Measurements from ENCODE around the gene FGF18. TPM values are rescaled to one million over a fixed set of nuclear protein-coding genes. Genes with fewer than 3 reads are reported as not detected.

FGF18 gene
- total and polyA plus RNA-seq, 2 donors (not counting 3 experiments of a cell fraction or from before 2014, with no cell fraction given): 0.04 to 0.27 TPM

DNA sequence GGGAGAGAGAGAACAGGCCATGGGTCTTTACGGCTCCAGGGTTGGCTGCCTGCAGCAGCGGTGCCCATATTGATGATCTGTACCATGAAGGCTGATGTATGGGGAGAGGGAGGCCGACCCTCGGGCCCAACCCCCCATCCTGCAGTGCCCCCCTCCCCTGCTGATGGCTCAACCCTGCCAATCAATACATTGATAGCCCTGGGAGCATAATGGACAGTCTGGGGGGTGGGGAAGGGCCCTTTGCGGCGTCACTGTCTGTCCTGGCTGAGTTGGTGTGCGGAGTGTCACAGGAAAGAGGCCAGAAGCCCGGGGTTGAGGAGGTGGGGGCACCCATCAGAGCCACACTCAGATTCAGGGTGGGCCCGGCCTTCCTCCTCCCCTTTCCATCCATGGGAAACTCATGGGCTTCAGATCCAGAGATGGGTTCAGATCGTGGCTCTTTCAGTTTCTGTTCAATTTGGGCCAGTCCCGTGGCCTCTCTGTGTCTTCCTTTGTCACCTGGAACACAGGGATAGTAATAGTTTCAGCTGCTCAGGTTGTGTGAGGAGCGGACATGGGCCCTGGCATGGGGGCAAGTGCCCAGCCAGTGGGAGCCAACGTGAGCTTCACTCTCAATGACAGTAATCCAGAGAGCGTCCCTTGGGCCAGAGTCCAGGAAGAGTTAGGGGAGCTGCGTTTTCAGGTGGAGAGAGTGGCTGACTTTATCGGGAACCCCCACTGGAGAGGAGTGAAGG, 9.5 kb downstream of the FGF18 start:
- no peak for FAIRE-seq
- Histone ChIP-seq H3K27ac (ENCODE audit: insufficient read depth, low read depth, low read length) (no peak overlapping the region), H3K36me3 (ENCODE audit: control insufficient read depth in 2 of 2, extremely low read depth in 1 of 2, insufficient read depth in 2 of 2, low read length in 2 of 2) (no peaks in the 10 kb centered on the region), H3K9me1 (replicated peaks; ENCODE audit: control insufficient read depth, extremely low read depth, insufficient read depth, low read length) (no peaks in the 10 kb centered on the region), H4K20me1 (replicated peaks; ENCODE audit: control insufficient read depth, extremely low read depth, insufficient read depth, low read length) (no peaks in the 10 kb centered on the region), H3K4me3 (replicated peaks in 1 of 3; ENCODE audit: insufficient read depth in 1 of 3, low read depth in 1 of 3, low read length in 3 of 3) (no peak overlapping the region), H3K4me1 (ENCODE audit: control insufficient read depth, extremely low read depth, insufficient read depth, low read length) (no peaks in the 10 kb centered on the region), H3K4me2 (ENCODE audit: insufficient read depth, low read length) (no peak overlapping the region), H3K79me2 (ENCODE audit: control insufficient read depth, insufficient read depth, low read length) (no peaks in the 10 kb centered on the region), H3K9me3 (replicated peaks; ENCODE audit: control insufficient read depth, insufficient read depth, low read length) (no peaks in the 10 kb centered on the region), H3K27me3 (ENCODE audit: control insufficient read depth in 2 of 2, insufficient read depth in 2 of 2, low read length in 2 of 2) (no peaks in the 10 kb centered on the region), H2AFZ (ENCODE audit: low read depth, low read length) (no peak overlapping the region), H3K9ac (replicated peaks; ENCODE audit: extremely low read depth, insufficient read depth, low read length) (no peak overlapping the region)
- no peak for DNase-seq (ENCODE audit: low read depth, low spot score)
- POLR2A ChIA-PET: no interaction called here
- TF ChIP-seq GATA2 (IDR thresholded peaks at IDR 0.05; ENCODE audit: insufficient read depth, insufficient read length, low read depth, low read length) (no peak), MAX (IDR thresholded peaks at IDR 0.05; ENCODE audit: insufficient read depth, insufficient read length) (no peak), POLR2A (IDR thresholded peaks at IDR 0.05; ENCODE audit: low read depth, low read length) (no peak), JUN (IDR thresholded peaks at IDR 0.05; ENCODE audit: borderline replicate concordance, insufficient read depth, insufficient read length, low read depth) (no peak), MYC (IDR thresholded peaks at IDR 0.05; ENCODE audit: low read depth, low read length) (no peak)
- TF ChIP-seq, protein P1, sequence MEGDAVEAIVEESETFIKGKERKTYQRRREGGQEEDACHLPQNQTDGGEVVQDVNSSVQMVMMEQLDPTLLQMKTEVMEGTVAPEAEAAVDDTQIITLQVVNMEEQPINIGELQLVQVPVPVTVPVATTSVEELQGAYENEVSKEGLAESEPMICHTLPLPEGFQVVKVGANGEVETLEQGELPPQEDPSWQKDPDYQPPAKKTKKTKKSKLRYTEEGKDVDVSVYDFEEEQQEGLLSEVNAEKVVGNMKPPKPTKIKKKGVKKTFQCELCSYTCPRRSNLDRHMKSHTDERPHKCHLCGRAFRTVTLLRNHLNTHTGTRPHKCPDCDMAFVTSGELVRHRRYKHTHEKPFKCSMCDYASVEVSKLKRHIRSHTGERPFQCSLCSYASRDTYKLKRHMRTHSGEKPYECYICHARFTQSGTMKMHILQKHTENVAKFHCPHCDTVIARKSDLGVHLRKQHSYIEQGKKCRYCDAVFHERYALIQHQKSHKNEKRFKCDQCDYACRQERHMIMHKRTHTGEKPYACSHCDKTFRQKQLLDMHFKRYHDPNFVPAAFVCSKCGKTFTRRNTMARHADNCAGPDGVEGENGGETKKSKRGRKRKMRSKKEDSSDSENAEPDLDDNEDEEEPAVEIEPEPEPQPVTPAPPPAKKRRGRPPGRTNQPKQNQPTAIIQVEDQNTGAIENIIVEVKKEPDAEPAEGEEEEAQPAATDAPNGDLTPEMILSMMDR (IDR thresholded peaks at IDR 0.05; ENCODE audit: extremely low read depth in 1 of 2, insufficient read depth in 1 of 2, low read depth in 1 of 2, low read length in 2 of 2): no peak
- BruUV-seq (replicated peaks): no TSS peak
- dilution Hi-C loops (cut with MboI; ENCODE audit: extremely low pct_ligation_motif_present, low sequenced_read_pairs) (no loop called here), intact Hi-C loops (cut with micrococcal nuclease) (no loop called here)
- CTCF ChIA-PET: interaction anchor here (1.2 kb wide), 1 partner anchor 10 kb away, joined by 6 read pairs; the partner anchor contains the start of gene FGF18

All from endothelial cell of umbilical vein (primary cell).